NCI-H187 (cell line): Measurements from ENCODE around the gene TMEM192.
"Not testable (repeated sequence)": the region's sequence is repeated elsewhere in the genome, so short reads cannot be mapped to it uniquely, and the experiment has no call there.

Experiments
- DNase-seq, 2 experiments: peaks; one replicate each; lab custom pipeline; 2025; lab: John Stamatoyannopoulos, UW

The TMEM192 gene

GRCh38 chr4:165092187-165092586, 20.5 kb downstream of the TMEM192 start:
- DNase-seq: not testable (repeated sequence)

GRCh38 chr4:165088366-165088765, 24.3 kb downstream of the TMEM192 start:
- no peak for DNase-seq

GRCh38 chr4:165085946-165086345, 26.7 kb downstream of the TMEM192 start:
- no peak for DNase-seq

GRCh38 chr4:165084787-165085186, 27.9 kb downstream of the TMEM192 start:
- DNase-seq: not testable (repeated sequence)

- no peak for DNase-seq
Measured at GRCh38 chr4:165079476-165079875, 33.2 kb downstream of the TMEM192 start.

GRCh38 chr4:165077034-165077578, 35.6 kb downstream of the TMEM192 start:
- no peak for DNase-seq

- DNase-seq: not testable (repeated sequence)
Measured at GRCh38 chr4:165073346-165073745, 39.3 kb downstream of the TMEM192 start.

GRCh38 chr4:165070560-165070959, 42.1 kb downstream of the TMEM192 start:
- DNase-seq: no peak

- DNase-seq: no peak
Measured at GRCh38 chr4:165060938-165061337, 51.7 kb downstream of the TMEM192 start.

GRCh38 chr4:165059386-165059785, 53.3 kb downstream of the TMEM192 start:
- no peak for DNase-seq

GRCh38 chr4:165058666-165059065, 54.0 kb downstream of the TMEM192 start:
- DNase-seq: no peak

GRCh38 chr4:165055601-165056000, 57.1 kb downstream of the TMEM192 start:
- no peak for DNase-seq

- DNase-seq: no peak
Measured at GRCh38 chr4:165053645-165054044, 59.0 kb downstream of the TMEM192 start, which contains the start of gene TRIM75. Gene TRIM75 (plus strand): TSS chr4:165053866. CDS start chr4:165059148, 5,282 bp downstream.

GRCh38 chr4:165052627-165053026, 60.0 kb downstream of the TMEM192 start:
- no peak for DNase-seq

GRCh38 chr4:165048170-165048569, 64.5 kb downstream of the TMEM192 start:
- DNase-seq: no peak

- no peak for DNase-seq
Measured at GRCh38 chr4:165031436-165032211, 81.0 kb downstream of the TMEM192 start, which contains the start of gene TRIM60. Gene TRIM60 (plus strand): TSS chr4:165031999. CDS start chr4:165040073, 8,074 bp downstream.

GRCh38 chr4:165027762-165028402, 84.8 kb downstream of the TMEM192 start:
- no peak for DNase-seq

- DNase-seq: not testable (repeated sequence)
Measured at GRCh38 chr4:165025782-165026181, 86.9 kb downstream of the TMEM192 start.
